ENCODE measurements around the gene TRNAU1AP.

- no peak for TF ChIP-seq EZH2 (IDR thresholded peaks at IDR 0.05)
- peak; percentile 69 for TF ChIP-seq POLR2AphosphoS5 (IDR thresholded peaks at IDR 0.05; ENCODE audit: borderline replicate concordance, low read depth, low read length)
Observed at GRCh38 chr1:28510970-28511440, 41.9 kb upstream of the TRNAU1AP start.

Data from SK-N-MC (cell line).